GM19099 (cell line): Measurements from ENCODE around the gene GPC1.

Experiments used
- POLR2A ChIP-seq: IDR thresholded peaks from 3 replicates; pipeline ENCODE4 v1.6.1; 2011; ENCODE audit warnings: low read depth; ENCODE audit not compliant: insufficient read length; ENCODE audit errors: extremely low read depth

The GPC1 gene

DNA sequence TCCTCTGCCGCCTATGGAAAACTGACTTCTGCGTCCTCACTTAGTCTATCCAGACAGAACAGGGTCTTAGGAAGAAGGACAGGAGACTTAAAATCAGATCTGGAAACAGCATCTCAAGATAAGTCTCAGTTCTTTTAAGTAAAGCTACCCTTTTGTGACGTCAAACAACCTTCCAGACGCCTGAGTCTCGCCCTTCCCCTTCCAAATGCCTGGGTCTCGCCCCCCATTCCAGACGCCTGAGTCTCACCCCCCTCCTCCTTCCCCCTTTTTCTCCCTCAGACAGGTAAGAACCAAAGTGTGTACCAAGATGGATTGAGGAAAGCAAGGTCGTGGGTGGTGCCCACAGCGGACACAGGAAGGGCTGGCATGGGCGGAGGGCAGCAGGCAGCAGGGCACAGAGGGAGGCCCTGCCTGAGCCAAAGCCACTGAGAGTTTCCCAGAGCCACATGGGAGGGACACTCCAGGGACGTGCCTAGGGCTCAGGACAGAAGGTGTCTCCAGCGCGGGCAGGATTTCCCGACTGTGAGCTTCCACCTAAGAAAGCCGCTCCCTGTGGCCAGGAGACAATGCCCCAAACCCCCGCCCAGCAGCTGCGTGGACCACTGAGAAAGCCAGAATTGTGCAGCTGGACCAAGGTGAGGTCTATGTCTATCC is 71.1 kb downstream of the GPC1 start:
- no peak for TF ChIP-seq POLR2A

DNA sequence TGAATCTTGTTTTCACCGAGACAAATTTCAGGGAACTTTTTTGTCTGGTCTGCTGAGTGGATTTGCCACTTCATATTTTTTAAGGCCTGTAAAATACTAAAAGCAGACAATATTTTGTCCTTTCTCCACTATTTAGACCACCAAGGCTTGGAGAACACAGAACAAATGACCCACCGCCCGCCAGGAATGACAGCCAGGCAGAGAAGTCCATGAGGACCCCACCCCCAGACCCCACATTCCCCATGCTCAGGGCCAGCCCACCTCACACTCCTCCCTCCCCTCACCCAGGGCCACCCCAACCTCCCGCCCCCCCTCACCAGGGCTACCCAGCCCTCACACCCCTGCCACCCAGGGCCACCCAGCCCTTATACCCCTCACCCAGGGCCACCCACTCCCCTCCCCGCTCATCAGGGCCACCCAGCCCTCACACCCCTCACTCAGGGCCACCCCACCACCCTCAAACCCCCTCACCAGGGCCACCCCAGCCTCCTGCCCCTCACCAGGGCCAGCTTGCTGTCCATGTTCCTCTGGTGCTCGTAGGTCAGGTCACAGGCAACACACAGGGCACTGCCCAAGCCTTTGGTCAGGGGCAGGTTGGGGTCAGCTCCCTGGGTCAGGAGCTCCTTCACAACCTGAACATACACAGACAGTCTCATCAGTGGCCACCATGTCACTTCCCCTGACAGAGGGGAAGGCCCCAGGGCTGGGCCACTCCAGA is 71.8 kb downstream of the GPC1 start:
- no peak for TF ChIP-seq POLR2A

DNA sequence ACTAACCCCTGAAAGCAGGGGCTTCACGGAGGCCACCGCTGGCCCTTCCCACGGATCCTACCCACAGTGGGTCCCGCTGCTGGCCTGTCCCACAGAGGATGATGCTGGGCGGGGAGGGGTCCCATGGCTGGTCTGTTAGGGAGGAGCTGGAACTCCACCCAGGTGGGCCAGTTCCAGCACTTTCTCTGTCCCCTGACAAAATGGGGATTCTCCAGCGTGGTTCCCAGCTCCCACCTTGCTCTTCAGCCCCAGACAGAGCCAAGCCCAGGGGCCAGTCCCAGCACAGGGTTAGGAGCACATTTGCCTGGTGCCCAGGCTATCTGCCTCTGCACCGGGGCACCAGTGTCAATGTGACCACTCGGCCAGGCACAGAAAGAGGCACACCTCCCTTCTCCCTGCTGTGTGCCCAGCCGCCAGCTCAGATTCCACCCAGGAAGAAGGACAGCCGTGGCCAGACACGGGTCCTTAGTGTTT is 72.4 kb downstream of the GPC1 start:
- no peak for TF ChIP-seq POLR2A

DNA sequence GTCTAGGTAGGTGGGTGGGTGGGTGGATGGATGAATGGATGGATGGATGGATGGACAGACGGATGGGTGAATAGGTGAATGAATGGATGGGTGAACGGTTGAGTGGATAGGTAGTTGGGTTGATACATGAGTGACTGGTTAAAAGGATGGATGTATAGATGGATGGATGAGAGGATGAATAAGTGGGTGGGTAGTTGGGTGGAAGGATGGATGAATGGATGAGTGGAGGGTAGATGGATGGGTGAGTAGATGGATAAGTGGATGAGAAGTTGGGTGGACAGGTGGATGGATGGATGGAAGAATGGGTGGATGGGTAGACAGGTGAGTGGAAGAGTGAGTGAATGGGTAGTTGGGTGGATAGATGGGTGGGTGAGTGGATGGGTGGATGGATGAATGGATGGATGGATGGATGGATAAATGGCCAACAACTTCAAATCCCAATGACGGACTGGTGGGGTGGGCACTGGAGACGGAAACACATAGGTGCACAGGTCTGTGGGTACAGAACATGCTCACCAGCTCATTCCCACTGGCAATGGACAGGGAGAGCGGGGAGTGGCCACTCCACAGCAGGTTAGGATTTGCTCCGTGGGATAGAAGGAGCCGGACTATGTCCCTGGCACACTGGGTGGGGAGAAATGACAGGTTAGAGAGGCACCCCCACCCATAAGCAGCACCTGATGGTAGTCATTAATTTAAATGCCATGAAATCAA is 73.5 kb downstream of the GPC1 start:
- TF ChIP-seq POLR2A: no peak

DNA sequence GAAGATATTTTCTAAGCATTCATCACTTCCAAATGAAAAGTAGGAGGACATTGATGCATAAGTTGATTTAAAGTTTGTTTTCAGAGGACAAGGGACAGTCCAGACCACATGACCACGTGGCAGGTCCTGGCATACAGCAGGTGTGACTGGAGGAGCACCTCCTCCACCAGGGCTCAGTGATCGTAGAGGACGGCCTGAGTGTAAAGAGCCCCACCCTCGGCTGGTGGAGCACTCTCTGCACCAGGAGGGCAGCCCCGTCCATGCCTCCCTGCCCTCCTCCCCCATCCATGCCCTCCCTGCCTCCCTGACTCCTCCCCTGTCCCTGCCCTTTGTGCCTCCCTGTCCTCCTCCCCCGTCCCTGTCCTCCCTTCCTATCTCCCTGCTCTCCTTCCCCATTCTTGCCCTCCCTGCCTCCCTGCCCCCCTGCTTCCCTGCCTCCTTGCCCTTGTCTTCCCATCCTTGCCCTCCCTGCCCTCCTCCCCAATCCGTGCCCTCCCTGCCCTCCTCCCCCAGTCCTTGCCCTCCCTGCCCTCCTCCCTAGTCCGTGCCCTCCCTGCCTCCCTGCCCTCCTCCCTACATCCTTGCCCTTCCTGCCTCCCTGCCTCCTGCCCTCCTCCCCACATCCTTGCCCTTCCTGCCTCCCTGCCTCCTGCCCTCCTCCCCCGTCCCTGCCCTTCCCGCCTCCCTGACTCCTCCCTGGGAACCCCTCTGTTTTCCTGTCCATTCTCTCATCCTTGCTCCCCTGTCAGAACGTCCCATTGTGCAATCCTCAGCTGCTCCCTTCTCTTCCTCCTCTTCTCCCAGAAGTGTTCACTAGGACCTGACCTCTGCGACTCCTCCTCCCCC is 74.4 kb downstream of the GPC1 start:
- no peak for TF ChIP-seq POLR2A

DNA sequence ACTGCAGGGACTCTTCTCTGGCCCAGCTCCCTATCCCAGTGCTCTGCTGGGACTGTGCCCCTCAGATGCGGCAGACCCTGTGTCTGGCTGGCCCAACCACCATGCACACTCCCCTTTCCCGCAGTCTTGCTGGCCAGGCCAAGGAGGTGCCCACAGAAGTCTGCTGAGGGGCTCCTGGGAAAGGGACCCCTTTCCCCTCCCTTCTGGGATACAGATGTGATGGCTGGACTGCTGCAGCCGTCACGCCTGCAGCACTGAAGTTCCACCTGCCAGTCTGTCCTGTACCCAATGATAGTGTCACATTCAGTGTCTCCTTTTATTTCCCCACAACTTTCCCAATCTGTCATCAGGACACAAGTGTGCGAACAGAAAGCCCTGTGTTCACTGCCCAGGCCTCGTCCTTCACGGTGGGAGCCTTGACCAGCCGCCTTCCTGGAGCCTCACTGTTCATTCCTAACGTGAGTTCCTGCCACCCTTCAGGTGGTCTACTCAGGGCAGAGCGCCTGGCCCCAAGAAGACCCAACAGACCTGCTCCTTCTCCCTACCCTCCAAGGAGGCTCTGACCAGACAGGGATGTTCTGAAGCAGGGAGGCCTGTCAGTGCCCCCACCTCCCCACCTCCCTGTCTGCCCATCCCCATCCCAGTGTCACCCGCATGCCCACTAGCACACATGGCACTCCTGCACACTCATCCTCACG is 75.2 kb downstream of the GPC1 start:
- TF ChIP-seq POLR2A: no peak

DNA sequence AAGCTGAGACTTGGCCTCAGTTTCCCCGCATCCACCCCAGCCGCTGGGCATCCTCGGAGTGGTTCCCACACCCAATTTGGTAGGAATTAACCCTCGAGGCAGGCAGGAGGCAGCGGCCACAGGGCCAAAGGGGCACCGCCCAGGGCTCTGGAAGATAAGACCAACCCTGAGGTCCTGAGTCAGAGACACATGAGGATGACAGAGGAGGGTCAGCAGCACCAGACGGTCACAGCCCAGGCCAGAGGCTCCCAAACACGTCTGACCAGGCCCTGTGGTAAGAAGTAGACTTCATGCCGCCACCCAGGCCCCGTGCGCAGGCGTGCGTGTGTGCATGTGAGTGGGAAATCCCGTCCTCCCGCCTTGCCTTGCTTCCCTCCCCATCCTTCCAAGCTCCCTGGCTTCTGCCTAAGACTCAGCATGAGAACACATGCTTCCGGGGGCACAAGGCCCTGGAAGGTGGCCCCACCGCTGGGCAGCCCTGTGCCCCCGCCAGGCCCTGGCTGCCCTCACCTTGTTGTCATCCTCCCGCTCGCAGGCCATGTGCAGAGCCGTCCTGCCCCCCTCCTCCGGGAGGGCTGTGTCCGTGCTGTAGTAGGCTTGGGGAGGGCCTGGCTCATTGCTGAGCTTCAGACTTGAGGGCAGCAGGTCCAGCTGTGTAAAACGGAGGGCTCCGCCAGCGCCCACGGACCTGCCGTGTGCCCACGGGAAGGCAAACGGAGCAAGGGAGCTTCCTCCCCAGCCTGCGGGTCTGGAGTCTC is 76.1 kb downstream of the GPC1 start:
- no peak for TF ChIP-seq POLR2A

DNA sequence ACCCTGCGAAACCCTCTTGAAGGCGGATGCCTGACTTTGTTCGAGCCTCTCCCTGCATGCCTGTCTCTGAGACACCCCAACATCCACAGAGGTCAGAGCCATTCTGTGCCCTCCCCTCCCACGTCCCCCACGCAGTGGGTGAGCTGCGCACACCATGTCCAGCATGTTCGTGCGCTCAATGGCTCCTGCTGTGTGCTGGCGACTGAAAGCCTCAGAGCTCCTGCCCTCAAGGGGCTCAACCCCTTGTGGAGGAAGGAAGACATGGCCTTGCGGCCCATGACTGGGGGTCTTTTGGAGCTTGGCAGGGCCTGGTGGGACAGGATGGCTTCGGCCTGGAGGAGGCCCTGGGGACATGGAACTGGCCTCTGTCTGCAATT is 76.6 kb downstream of the GPC1 start:
- no peak for TF ChIP-seq POLR2A

DNA sequence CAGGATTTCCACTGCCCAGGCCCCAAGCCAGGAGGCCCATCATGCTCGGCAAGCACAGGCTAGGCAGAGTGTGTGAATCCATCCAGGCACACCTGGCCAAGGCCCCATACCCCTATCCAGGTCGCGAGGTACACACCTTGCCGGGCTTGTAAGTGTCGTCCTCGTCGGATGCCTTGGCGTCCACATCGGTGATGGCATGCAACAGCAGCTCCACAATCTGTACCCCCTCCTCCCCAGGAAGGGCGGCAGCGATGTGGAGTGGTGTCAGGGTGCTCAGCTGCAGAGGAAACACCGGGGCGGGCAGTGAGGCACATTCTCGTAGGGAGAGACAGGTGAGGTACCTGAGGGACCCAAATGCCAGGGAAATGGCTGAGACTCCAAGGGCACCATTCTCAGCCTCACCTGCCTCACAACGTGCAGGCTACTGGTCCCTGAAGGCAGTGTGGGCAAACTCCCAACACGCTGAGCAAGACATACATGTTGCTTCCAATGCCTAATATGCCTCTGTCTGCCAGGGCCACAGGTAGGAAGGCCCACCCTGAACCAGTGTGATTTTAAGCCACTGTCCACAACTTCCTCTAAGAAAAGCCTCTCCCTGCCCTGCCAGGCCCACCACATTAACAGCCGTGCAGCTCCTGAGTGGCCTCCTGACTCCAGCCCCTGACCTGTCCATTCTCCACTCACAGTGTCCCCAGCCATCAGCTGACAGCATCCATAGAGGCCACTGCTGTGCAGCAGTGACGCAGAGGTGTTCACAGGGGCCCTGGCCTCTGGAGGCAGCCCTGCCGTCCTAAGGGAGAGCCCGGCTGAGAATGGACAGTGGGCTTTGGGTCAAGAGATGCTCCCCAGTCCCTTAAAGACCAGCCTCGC is 77.4 kb downstream of the GPC1 start:
- no peak for TF ChIP-seq POLR2A

DNA sequence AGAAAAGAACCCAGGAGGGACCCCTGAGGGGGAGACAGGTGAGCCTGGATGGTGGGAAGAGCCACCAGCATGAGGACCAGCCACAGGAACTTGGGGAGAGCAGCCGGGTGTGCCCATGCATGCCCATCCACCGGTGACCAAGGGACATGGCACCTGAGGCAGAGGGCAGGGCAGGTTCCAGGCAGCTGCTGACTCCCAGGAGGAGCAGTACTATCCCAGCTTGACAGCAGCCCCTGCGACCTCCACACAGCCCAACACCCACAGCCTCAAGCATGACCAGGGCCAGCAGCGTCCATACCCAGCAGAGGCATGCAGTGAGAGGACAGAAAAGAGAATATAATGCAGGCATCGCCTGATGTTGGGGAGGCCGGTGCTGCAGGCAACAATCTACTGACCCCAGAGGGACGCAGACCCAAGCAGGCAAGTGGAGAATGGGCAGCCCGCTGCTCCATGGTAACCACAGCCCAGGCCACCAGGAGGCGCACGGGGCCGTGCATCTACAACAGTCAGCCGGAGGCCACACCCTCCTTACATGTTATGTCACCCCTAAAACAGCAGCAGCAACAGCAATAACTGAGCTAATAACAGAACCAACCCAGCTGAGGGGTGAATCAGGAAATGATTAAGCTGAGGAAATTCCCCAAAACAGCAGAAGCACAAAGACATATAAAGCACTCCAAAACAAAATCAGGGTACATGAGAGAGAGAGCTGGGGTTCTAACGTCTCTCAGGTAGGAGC is 78.3 kb downstream of the GPC1 start:
- TF ChIP-seq POLR2A: no peak

DNA sequence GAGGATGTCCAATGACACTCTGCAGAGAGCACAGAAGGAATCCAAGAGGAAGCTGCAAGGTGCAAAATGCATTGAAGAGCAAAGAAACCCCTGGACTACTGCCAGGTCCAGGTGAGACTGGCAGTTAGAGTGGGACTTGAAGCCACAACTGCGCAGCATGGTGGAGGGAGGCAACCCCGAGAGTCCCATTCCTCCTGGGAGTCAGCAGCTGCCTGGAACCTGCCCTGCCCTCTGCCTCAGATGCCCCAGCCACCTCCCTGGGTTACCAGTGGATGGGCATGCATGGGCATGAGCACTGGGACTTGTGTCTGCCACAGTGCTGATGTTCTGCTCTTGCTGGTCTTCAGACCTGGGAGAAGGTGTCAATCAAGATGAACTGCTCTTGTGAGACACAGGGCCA is 79.2 kb downstream of the GPC1 start:
- no peak for TF ChIP-seq POLR2A

DNA sequence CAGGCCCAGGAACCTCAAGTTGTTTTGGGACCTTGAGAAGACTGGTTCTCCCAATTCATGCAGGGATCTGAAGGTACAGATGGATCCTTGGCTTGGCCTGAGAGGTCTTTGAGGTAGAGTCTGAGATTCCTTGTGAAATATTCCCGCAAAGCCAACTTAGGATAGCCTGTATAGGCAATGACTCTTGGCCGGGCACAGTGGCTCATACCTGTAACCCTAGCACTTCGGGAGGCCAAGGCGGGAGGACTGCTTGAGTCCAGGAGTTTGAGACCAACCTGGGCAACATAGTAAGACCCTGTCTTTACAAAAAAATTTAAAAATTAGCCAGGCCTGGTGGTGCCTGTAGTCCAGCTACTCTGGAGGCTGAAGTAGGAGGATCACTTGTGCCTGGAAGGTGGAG is 81.9 kb downstream of the GPC1 start:
- no peak for TF ChIP-seq POLR2A
